GM19395 (cell line): Measurements from ENCODE around the gene PDZD4.
A peak's percentile ranks its signal among the peaks of the same experiment; 100 is the strongest.

Experiments used
- ATAC-seq: cut with Tn5 transposase; IDR thresholded peaks from one replicate; pipeline ENCODE4 v1.9.1; 2021; ENCODE audit warnings: mild to moderate bottlenecking, moderate library complexity; ENCODE audit not compliant: unreplicated experiment

The PDZD4 gene

DNA sequence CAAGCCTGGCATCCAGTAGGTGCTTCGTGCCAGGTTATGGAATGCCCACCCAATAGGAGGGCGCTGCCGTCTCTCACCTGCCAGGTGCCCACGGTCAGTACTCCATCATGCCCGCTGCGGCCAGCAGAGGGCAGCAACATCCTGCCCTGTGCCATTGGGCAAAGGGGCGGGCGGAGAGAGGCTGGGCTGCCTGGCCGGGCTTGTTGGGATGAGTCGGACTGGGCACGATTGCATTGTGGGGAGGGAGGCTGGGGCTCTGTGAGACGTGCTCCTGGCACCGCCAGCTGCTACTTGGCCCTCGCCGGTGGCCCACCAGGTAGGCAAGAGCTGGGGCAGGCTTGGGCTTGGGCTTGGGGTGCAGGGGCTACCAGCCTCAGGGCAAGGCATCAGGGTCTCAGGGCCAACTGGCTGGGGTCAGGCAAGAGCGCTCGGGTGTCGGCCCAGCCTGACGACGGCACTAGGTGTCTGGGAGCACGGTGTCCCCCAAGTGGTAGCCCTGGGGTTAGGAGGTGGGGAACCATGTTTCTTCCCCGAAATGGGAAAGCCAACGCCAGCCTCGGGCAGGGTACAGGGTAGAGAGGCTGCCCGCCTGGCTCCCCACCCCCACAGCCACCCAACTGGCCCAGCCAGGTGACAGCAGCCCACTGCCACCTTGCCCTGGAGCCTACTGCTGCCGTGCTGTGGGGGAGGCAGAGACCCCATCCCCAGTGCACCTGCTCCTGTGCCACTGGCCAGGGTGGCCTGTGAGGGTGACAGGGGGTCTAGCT is 66.2 kb downstream of the PDZD4 start, which contains the start of gene PLXNB3:
TSS of gene PLXNB3 (plus strand) at position 261 of the 767 bp plus-strand sequence. CDS start 1,287 bp downstream, outside the sequence.
- peak; percentile 56 for ATAC-seq

DNA sequence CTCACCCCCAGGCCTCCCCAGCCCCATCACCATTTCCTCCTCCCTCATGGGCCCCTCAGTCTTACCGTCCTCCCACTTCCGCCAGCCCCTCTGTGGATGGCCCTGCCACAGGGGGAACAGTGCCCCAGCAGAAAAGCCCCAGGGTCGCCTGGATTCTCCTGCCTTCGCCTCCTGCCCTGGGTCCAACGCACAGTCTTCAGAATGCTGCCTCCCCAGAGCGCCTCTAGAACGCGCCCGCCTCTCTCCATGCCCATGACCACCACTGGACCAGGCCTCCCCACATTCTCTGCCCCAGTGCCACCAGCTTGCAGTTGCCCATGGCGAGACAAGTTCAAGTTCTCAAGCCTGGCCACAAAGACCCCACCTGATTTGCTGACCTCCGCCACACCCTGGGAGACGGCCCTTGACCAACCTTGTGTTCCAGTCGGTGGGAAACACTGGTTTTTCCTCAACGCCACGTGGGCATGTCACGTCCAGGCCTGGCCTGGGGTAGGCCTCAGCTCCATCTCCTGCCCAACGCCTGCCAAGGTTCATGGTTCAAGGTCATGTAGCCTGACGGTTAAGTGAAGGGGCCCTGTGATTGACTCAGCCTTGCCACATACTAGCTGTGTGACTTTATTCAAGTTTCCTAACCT is 66.9 kb downstream of the PDZD4 start:
- no peak for ATAC-seq

DNA sequence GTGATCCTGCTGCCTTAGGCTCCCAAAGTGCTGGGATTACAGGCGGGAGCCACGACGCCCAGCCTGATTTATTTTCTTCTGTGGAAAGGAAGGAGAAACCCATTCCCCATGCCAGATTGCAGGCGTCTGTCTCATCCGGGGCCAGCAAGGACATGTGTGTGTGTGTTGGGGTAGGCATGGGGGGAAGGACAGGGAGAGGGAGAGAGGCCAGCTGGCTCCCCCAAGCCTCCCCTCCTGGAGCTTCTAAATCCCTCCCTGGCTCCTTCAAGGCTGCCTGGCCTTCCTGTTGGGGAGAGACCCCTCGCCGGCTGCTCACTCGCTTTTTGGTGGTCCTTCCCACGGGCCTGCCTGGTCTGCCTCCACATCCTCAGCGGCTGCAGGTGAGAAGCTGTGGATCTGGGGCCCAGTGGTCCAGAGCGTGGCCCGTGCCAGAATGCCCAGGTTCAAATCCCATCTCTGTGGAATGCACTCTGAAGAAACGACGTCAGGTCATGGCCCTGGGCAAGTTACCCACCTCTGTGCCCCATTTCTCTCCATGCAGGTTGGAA is 67.6 kb downstream of the PDZD4 start:
- no peak for ATAC-seq

DNA sequence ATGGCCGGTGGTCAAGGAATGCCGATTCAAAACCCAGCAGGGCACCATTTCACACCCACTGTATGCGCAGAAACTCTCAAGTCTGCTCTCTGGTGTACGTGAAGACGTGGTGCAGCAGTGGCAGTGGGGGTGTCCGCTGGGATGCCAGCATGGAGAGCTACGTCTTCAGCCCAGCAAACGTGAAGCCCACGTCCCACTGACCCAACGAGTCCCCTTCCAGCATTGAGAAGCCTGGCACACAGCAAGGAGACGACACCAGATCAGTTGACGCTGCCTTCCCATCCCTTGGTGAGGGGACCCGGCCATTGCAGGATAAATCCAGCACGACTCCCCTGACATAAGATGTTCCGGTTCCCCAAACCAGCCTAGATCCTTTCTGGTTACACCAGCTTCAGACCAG is 68.5 kb downstream of the PDZD4 start:
- ATAC-seq = no peak

DNA sequence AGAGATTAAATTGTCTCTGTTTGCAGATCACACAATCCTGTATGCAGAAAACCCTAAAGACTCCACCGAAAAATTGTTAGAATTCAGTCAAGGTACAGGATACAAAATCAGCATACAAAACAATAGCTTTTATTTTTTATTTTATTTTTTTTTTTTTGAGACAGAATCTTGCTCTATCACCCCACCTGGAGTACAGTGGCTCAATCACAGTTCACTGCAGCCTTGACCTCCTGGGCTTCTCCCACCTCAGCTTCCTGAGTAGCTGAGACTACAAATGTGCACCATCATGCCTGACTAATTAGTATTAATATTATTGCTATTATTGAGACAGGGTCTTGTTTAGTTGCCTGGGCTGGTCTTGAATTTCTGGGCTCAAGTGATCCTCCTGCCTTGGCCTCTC is 75.2 kb downstream of the PDZD4 start:
- ATAC-seq = no peak
